CD4-positive, alpha-beta T cell (primary cell): ENCODE measurements around the gene SERPINB6. TPM values are rescaled to one million over a fixed set of nuclear protein-coding genes. Genes with fewer than 3 reads are reported as not detected.

Experiments used
- ATAC-seq: fragments of 200-7000 bp; cut with Tn5 transposase; one replicate; pipeline ENCODE4 v1.10.0; 2022; ENCODE audit warnings: mild to moderate bottlenecking; ENCODE audit not compliant: poor library complexity
- CTCF ChIA-PET: fragments of 350-600 bp; sonication (Branson Sonifier 250); formaldehyde crosslinking; loops from one replicate; lab custom pipeline; 2021; ENCODE audit warnings: antibody characterized with exemption, inconsistent platforms; lab: Charles Lee
- POLR2A ChIA-PET: fragments of 350-600 bp; sonication (Branson Sonifier 250); formaldehyde crosslinking; loops from one replicate; lab custom pipeline; 2021; ENCODE audit warnings: antibody characterized with exemption, inconsistent platforms; lab: Charles Lee
- DNase-seq, 14 experiments: peaks; one replicate each; pipeline ENCODE4 v3.0.0-alpha.2; 2013 to 2020; ENCODE audit warnings: mixed read lengths in 2 of 14
- H3K27ac ChIP-seq, 2 donors: one replicate each; pipeline versions ENCODE4 v1.5.1 to v1.7.0; 2013; ENCODE audit warnings: low read length in 2 of 2, low read depth in 1 of 2, mild to moderate bottlenecking in 1 of 2
- H3K27me3 ChIP-seq, 2 experiments: 1 replicate in 1 of 2; 2 replicates in 1 of 2; pipeline versions ENCODE4 v1.6.1 to v1.7.0; 2013; ENCODE audit warnings: low read length in 2 of 2, control low read depth in 1 of 2, mild to moderate bottlenecking in 1 of 2, moderate library complexity in 1 of 2; ENCODE audit not compliant: insufficient read depth in 2 of 2, control insufficient read depth in 1 of 2
- H3K36me3 ChIP-seq: one replicate; pipeline ENCODE4 v1.6.1; 2013; ENCODE audit warnings: low read length, control low read depth; ENCODE audit not compliant: insufficient read depth
- H3K4me1 ChIP-seq: one replicate; pipeline ENCODE4 v1.6.1; 2013; ENCODE audit warnings: low read length, control low read depth; ENCODE audit not compliant: insufficient read depth
- H3K4me3 ChIP-seq: one replicate; pipeline ENCODE4 v1.5.1; 2013; ENCODE audit warnings: mild to moderate bottlenecking, low read length, moderate library complexity
- H3K9me3 ChIP-seq, 2 experiments: 1 replicate in 1 of 2; 2 replicates in 1 of 2; pipeline versions ENCODE4 v1.6.1 to v1.7.0; 2013; ENCODE audit warnings: low read length in 2 of 2, mild to moderate bottlenecking in 2 of 2, control low read depth in 1 of 2, moderate library complexity in 1 of 2; ENCODE audit not compliant: control insufficient read depth in 1 of 2, insufficient read depth in 1 of 2
- H3K27ac Mint-ChIP-seq: one replicate; pipeline ENCODE4 v1.8.0; 2020; ENCODE audit warnings: mixed read lengths
- H3K27me3 Mint-ChIP-seq: one replicate; pipeline ENCODE4 v1.8.0; 2021; ENCODE audit warnings: mixed read lengths
- H3K36me3 Mint-ChIP-seq: one replicate; pipeline ENCODE4 v1.8.0; 2021; ENCODE audit warnings: low read depth, mixed read lengths
- H3K4me1 Mint-ChIP-seq: one replicate; pipeline ENCODE4 v1.8.0; 2021; ENCODE audit warnings: low read depth, mixed read lengths
- H3K4me3 Mint-ChIP-seq: one replicate; pipeline ENCODE4 v1.8.0; 2020; ENCODE audit warnings: mild to moderate bottlenecking, mixed read lengths
- H3K9me3 Mint-ChIP-seq: one replicate; pipeline ENCODE4 v1.8.0; 2020; ENCODE audit warnings: mixed read lengths
- CTCF ChIP-seq: fragments of 200-600 bp; IDR thresholded peaks from one replicate; pipeline ENCODE4 v1.8.0; 2022; ENCODE audit warnings: antibody characterized with exemption, mild to moderate bottlenecking
- intact Hi-C, 2 experiments: fragments of 100-400 bp; cut with DNase I in 1 of 2; cut with micrococcal nuclease in 1 of 2; formaldehyde crosslinking; loops; one replicate each; pipeline versions ENCODE4 v1.15.1 to v1.9.0; 2023 to 2025; cut with DNase I, micrococcal nuclease
- total RNA-seq, 174 experiments: library from RNA in 2 of 174; stranded (reverse) in 2 of 174; gene quantifications; one replicate each; pipeline ENCODE4 v1.2.3 and lab custom pipeline; 2021 to 2026

SERPINB6 gene
- total RNA-seq, 2 experiments from 2014 or later, result 11.0 to 11.9 TPM

- Mint-ChIP-seq H3K9me3 (no peaks in the 10 kb centered on the region), H3K27ac (peak overlapping the region; percentile 100), H3K27me3 (no peaks in the 10 kb centered on the region), H3K36me3 (peaks cover 26% of the 10 kb centered on the region), H3K4me1 (peaks cover 28% of the 10 kb centered on the region), H3K4me3 (peak overlapping the region; percentile 97)
- Histone ChIP-seq H3K4me3 (peak overlapping the region; percentile 98), H3K27ac (peak overlapping the region; percentile 92 to 96), H3K27me3 (no peaks in the 10 kb centered on the region), H3K9me3 (no peaks in the 10 kb centered on the region), H3K36me3 (no peaks in the 10 kb centered on the region), H3K4me1 (peaks cover 32% of the 10 kb centered on the region)
- intact Hi-C loops, result loop anchor here in 1 of 2 experiments (5.0 kb wide), 2 partner anchors 132 to 1147 kb away; partner anchors contain the start of gene ECI2
- CTCF ChIA-PET, result interaction anchor here (1.0 to 2.3 kb wide), 13 partner anchors 9 to 261 kb away, joined by 3 to 12 read pairs (median 5); partner anchors contain the start of genes NQO2, SERPINB1 and WRNIP1
- POLR2A ChIA-PET, result interaction anchor here (0.6 to 6.2 kb wide), 48 partner anchors 8 to 1031 kb away, joined by 3 to 168 read pairs (median 8); partner anchors contain the start of genes BPHL, NQO2, PSMG4 and RIPK1
- ATAC-seq (no peak), DNase-seq (peak in 5 of 14 experiments; percentile 12 to 52 (median 34))
- TF ChIP-seq CTCF, result no peak
Measured at GRCh38 chr6:2990248-2990931, 19.0 kb upstream of the SERPINB6 start.

GRCh38 chr6:2989332-2990247 lies 18.2 kb upstream of the SERPINB6 start:
- POLR2A ChIA-PET, result interaction anchor here (0.6 to 6.2 kb wide), 52 partner anchors 9 to 1032 kb away, joined by 3 to 168 read pairs (median 7); partner anchors contain the start of genes BPHL, NQO2, PSMG4 and RIPK1
- Histone ChIP-seq H3K9me3 (no peaks in the 10 kb centered on the region), H3K27me3 (no peaks in the 10 kb centered on the region), H3K36me3 (no peaks in the 10 kb centered on the region), H3K27ac (peak overlapping the region; percentile 92 to 96), H3K4me1 (peaks cover 32% of the 10 kb centered on the region), H3K4me3 (peak overlapping the region; percentile 98)
- Mint-ChIP-seq H3K9me3 (no peaks in the 10 kb centered on the region), H3K4me1 (peaks cover 28% of the 10 kb centered on the region), H3K36me3 (peaks cover 26% of the 10 kb centered on the region), H3K4me3 (peak overlapping the region; percentile 97), H3K27ac (peak overlapping the region; percentile 100), H3K27me3 (no peaks in the 10 kb centered on the region)
- TF ChIP-seq CTCF, result peak; percentile 28
- ATAC-seq, result peak; percentile 71
- CTCF ChIA-PET, result interaction anchor here (0.6 to 2.3 kb wide), 24 partner anchors 8 to 262 kb away, joined by 3 to 12 read pairs (median 4); partner anchors contain the start of genes NQO2, RIPK1, SERPINB1 and SERPINB6
- DNase-seq, result peak; percentile 56 to 97 (median 74)
- intact Hi-C loops, result loop anchor here (1.0 to 5.0 kb wide), 14 partner anchors 17 to 1148 kb away; partner anchors contain the start of genes ECI2 (in 1 of the 2), SERPINB1 (in 1 of the 2), TUBB2A (in 1 of the 2) and WRNIP1 (in 1 of the 2)
